ENCODE data around the gene FN1. TPM values are rescaled to one million over a fixed set of nuclear protein-coding genes. Genes with fewer than 3 reads are reported as not detected.

FN1 gene
- total and polyA plus RNA-seq, 3 donors from 2014 or later, result 36.8 to 245 (median 66.3) TPM

- intact Hi-C loops (cut with DNase I; ENCODE audit: low total_unique reads), result no loop called here
- Histone ChIP-seq H3K4me3 (no peak overlapping the region), H3K4me1 (no peaks in the 10 kb centered on the region), H3K9me3 (no peaks in the 10 kb centered on the region), H3K27me3 (no peaks in the 10 kb centered on the region), H3K36me3 (ENCODE audit: low read depth, missing control alignments) (no peaks in the 10 kb centered on the region), H3K27ac (no peak overlapping the region)
- 90 to 91% methylated on average over 7 of the region's 7 CpGs for WGBS, 2 donors
- no peak for DNase-seq
- TF ChIP-seq CTCF (IDR thresholded peaks at IDR 0.05), result no peak
- TF ChIP-seq POLR2A (IDR thresholded peaks at IDR 0.05), result no peak
Observed at GRCh38 chr2:215380699-215381098, 55.2 kb downstream of the FN1 start.

GRCh38 chr2:215379948-215380347 lies 55.9 kb downstream of the FN1 start:
- DNase-seq, result no peak
- no peak overlapping the region for H3K27ac ChIP-seq
- no peaks in the 10 kb centered on the region for H3K4me1 ChIP-seq
- H3K4me3 ChIP-seq, result no peak overlapping the region
- intact Hi-C loops (cut with DNase I; ENCODE audit: low total_unique reads), result no loop called here
- TF ChIP-seq POLR2A (IDR thresholded peaks at IDR 0.05) (no peak), CTCF (IDR thresholded peaks at IDR 0.05) (no peak)
- WGBS, 2 donors, result 94 to 96% methylated on average over 6 of the region's 6 CpGs
- no peaks in the 10 kb centered on the region for H3K9me3 ChIP-seq
- H3K36me3 ChIP-seq (ENCODE audit: low read depth, missing control alignments), result no peaks in the 10 kb centered on the region
- H3K27me3 ChIP-seq, result no peaks in the 10 kb centered on the region

GRCh38 chr2:215379039-215379438 lies 56.8 kb downstream of the FN1 start:
- no peak overlapping the region for H3K4me3 ChIP-seq
- DNase-seq, result no peak
- 94% methylated on average over 7 of the region's 7 CpGs for WGBS, 2 donors
- no peaks in the 10 kb centered on the region for H3K36me3 ChIP-seq (ENCODE audit: low read depth, missing control alignments)
- no peaks in the 10 kb centered on the region for H3K4me1 ChIP-seq
- no peaks in the 10 kb centered on the region for H3K27me3 ChIP-seq
- no peaks in the 10 kb centered on the region for H3K9me3 ChIP-seq
- TF ChIP-seq CTCF (IDR thresholded peaks at IDR 0.05), result no peak
- TF ChIP-seq POLR2A (IDR thresholded peaks at IDR 0.05), result no peak
- intact Hi-C loops (cut with DNase I; ENCODE audit: low total_unique reads), result no loop called here
- H3K27ac ChIP-seq, result no peak overlapping the region

- Histone ChIP-seq H3K27me3 (no peaks in the 10 kb centered on the region), H3K27ac (no peak overlapping the region), H3K36me3 (ENCODE audit: low read depth, missing control alignments) (no peaks in the 10 kb centered on the region), H3K4me3 (no peak overlapping the region), H3K9me3 (no peaks in the 10 kb centered on the region), H3K4me1 (no peaks in the 10 kb centered on the region)
- TF ChIP-seq CTCF (IDR thresholded peaks at IDR 0.05), result no peak
- TF ChIP-seq POLR2A (IDR thresholded peaks at IDR 0.05), result no peak
- DNase-seq, result no peak
- intact Hi-C loops (cut with DNase I; ENCODE audit: low total_unique reads), result no loop called here
- WGBS, 2 donors, result 97 to 98% methylated on average over 3 of the region's 3 CpGs
Observed at GRCh38 chr2:215378045-215378444, 57.8 kb downstream of the FN1 start.

- H3K27me3 ChIP-seq, result no peaks in the 10 kb centered on the region
- 97% methylated on average over 2 of the region's 2 CpGs for WGBS, 2 donors
- no peaks in the 10 kb centered on the region for H3K9me3 ChIP-seq
- intact Hi-C loops (cut with DNase I; ENCODE audit: low total_unique reads), result no loop called here
- no peak for DNase-seq
- no peaks in the 10 kb centered on the region for H3K4me1 ChIP-seq
- H3K27ac ChIP-seq, result no peak overlapping the region
- no peaks in the 10 kb centered on the region for H3K36me3 ChIP-seq (ENCODE audit: low read depth, missing control alignments)
- TF ChIP-seq POLR2A (IDR thresholded peaks at IDR 0.05) (no peak), CTCF (IDR thresholded peaks at IDR 0.05) (no peak)
- H3K4me3 ChIP-seq, result no peak overlapping the region
Observed at GRCh38 chr2:215377283-215377682, 58.6 kb downstream of the FN1 start.

Measured in testis (tissue), 3 donors.